Renal cortical epithelial cell (primary cell): ENCODE results near the gene MPV17L2. TPM values are rescaled to one million over a fixed set of nuclear protein-coding genes. Genes with fewer than 3 reads are reported as not detected.
"Not testable (repeated sequence)": the region's sequence is repeated elsewhere in the genome, so short reads cannot be mapped to it uniquely, and the experiment has no call there.

ENCODE experiments used
- DNase-seq: peaks from one replicate; pipeline ENCODE4 v3.0.0-alpha.2; 2011; ENCODE audit warnings: low read depth
- total RNA-seq: library from RNA; depleted of rRNA; stranded (reverse); fragments of >200 nt; gene quantifications from 2 replicates; pipeline ENCODE4 v1.2.3, GENCODE V29; 2014

Gene MPV17L2
- total RNA-seq, 1 donor from 2014 or later = 12.3 TPM

- no peak for DNase-seq
These were observed 1.4 kb upstream of the MPV17L2 start for GRCh38 chr19:18191640-18192062.

DNA sequence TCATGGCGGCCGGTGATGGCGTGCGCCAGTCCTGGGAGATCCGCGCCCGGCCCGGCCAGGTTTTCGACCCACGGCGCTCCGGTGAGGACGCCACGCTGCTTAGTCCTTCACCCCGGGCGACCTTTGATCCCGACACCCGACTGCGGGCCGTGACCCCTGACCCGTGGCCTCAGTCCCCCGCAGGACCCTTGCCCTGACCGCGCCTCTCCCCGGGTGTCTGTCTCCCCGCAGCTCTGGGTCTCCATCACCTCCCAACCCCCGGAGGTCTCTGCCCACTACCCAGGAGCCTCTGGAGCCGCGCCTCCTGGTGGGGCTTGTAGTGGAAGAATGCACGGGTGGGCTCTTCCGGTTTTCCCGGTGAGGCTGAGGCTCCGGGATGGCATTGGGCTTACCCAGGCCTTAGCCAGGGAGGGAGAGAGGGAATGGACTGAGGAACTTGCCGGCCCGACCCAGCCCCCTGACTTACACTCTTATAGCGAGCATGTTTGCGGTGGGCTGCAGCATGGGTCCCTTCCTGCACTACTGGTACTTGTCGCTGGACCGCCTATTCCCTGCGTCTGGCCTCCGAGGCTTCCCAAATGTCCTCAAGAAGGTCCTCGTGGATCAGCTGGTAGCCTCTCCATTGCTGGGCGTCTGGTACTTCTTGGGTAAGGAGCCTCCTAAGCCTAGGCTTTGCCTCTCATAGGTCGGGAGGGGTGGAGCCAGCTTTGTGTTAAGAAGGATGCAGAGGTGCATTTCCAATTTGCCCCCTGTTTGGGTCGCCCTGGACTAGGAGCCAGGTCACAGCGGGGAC, 566 bp downstream of the MPV17L2 start:
- DNase-seq = no peak

DNA sequence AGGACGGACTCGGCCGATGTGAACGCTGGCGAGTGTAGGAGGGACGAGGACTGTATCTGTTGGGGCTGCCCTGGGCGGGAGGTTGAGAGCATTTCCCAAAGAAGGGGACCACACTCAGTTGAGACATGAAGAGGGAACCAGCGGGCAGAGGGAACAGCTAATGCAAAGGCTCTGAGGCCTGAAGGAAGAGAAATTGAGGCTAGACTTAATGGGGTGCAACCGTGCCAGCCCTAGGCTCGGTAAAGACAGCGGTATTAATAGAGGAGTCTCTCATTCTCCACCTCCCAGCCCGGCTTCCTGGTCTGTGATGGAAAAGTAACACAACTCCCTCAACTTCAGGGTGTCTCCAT, 1.1 kb downstream of the MPV17L2 start:
- no peak for DNase-seq

DNA sequence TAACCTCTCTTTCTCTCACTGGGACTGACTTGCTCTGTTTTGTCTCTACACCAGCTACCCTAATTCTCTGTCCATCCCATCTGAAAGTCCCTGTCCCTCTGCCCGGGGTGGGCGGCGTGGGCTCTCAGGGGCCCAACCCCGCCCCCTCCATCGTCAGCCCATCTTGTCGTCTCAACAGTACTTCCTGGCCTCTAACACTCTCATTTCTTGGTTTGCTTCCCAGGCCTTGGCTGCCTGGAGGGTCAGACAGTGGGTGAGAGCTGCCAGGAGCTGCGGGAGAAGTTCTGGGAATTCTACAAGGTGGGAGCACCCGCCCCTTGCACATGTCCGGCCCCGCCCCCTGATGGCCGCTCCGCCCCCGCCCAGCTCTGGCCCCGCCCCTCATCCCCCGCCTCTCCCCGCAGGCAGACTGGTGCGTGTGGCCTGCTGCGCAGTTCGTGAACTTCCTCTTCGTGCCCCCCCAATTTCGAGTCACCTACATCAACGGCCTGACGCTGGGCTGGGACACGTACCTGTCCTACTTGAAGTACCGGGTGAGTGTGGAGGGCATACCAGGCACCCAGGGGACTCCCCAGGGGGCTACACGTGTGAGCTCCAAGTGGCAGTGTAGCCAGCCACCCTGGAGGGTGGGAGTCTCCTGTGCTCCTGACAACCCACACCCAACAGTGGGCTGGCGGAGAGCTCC, 1.7 kb downstream of the MPV17L2 start:
- DNase-seq = no peak

- no peak for DNase-seq
These were observed 3.5 kb downstream of the MPV17L2 start for GRCh38 chr19:18196511-18196845.

DNA sequence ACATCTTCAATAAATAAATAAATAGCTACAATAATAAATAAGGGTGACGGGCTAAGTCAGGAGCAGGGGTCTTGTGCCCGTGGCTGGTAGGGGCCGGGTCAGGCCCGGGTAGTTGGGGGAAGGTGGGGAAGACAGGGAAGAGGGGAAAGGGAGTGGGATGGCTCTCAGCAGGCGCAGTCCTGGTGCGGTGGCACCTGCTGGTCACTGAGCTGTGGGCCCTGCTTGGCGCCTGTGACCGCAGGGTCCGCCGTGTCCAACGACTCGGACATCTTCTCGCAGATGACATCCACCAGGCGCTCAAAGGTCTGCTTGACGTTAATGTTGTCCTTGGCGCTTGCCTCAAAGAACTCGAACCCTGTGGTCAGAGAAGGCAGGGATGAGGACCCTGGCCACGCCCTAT, 4.3 kb downstream of the MPV17L2 start:
- no peak for DNase-seq

DNA sequence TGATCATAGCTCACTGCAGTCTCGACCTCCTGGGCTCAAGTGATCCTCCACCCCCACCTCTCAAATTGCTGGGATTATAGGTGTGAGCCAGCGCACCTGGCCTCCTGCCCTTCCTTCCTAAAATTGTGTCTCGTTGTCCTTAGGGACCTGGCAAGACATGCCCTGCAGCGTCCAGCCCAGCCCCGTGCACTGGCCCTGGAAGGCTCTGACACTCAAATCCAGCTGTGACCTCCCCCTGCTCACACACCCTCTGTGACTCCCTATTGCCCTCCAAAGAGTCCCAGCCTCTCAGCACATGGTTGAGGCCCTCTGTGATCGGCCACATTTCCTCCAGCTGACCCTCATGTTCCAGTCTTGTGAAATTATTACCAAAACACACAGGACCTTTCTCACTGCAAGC, 4.9 kb downstream of the MPV17L2 start:
- DNase-seq = no peak

GRCh38 chr19:18198374-18198773, 5.4 kb downstream of the MPV17L2 start:
- no peak for DNase-seq

DNA sequence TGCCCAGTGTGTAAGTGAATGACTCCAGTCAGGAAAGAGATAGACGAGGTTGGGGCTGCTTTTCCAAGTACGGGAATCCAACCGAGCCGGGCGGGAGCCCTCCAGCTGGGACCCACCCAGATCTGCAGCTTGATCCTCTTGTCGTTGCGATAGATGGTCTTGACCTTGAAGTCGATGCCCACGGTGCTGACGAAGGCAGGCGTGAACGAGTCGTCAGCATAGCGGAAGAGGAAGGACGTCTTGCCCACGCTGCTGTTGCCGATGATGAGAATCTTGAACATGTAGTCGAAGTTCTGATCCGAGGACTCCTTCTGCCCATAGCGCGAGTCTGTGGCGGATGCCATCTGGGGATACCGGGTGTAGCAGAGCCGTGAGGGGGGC, 9.4 kb downstream of the MPV17L2 start:
- no peak for DNase-seq

- DNase-seq = no peak
These were observed 9.9 kb downstream of the MPV17L2 start for GRCh38 chr19:18202778-18203407.

DNA sequence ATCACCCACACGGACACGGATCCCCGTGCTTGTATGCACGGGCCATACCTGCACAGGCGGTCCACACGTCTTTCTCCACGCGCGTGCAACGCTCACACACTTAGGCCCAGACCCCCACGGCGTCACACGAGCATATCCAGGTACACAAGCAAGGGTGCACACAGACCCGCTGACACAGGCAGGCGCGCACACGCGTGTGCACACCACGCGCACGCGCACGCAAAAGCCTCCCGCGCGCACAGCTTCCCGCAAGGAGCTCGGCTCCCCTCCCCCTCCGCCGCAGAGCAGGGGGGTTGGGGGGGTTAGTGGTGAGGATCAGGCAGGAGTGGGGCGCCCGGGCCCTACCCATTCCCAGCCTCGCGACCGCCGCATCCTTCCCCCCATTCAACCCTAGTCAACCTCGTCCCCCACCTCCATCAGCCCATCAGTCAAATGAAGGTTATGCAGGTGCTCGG, 10.4 kb downstream of the MPV17L2 start:
- DNase-seq = no peak

- DNase-seq = peak; percentile 99
These were observed 10.9 kb downstream of the MPV17L2 start, which contains the start of gene RAB3A for GRCh38 chr19:18203863-18204393. Gene RAB3A (minus strand): TSS chr19:18204042. CDS start chr19:18202740, 1,302 bp downstream.

DNA sequence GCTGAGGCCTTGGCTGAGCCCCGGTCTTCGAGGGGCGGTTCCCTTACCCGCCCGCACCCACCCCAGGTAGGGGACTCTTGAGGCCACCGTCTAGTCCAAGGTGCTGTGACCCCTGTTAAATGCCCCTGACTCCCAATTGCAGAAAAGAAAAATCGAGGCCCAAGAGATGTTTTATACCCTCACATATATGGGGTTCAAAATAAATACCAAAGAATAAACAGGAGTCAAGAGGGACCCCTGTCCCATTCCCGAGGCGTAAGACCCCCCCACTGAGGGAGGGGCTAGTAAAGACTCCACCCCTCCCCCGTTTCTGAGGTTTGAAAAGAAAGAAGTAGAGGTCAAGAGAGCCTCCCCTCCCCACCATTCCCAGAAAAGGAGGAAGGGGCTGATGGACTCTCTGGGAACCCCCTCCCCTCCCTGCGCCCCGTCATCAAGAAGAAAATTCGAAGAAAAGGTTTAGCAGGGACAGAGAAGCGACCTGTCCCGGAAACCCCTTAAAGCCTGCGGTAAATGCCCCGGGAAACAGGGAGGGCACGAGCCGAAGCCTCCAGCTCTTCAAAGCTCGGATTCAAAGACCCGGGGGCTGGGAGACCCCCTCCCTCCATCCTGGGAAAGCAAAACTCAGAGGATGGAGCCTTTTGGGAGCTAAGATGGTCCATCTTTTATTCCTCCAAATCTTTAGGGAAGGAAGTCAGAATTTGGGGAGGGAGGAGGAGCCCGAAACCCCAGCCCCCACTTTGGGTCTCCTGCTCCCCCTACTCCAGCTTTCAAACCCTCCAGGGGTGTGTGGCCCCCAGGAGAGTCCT, 11.6 kb downstream of the MPV17L2 start:
- no peak for DNase-seq

DNA sequence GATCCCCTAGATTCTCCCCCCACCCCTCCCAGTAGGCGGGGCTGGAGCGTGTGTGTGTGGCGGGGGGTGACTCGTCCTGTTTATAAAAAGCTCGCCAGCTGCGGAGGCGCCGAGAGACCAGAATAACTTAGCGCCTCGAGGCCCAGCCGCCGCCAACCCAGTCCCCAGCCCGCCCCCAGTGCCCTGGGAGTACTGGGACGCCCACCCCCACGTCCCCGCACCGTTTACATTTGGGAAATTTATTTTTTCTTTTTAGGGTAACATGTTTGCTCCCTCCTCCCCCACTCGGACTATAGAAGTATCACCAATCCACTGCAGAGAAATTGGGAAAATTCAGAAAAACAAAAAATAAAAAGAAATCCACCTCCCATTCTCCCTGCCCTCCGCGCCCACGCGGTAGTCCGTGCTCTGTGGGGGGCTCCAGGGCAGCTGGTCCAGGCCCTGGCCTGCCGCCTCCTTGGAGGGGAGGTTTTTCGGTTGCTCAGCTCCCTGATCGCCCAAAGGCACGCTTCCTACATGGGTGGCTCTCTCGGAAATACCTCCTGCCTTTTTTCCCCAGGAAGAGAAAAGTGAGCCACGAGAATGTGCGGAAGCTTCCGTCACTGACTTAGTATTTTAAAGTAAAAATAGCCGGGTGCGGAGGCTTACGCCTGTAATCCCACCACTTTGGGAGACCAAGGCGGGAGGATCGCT, 12.3 kb downstream of the MPV17L2 start:
- DNase-seq = peak; percentile 33

- DNase-seq = no peak
These were observed 13.0 kb downstream of the MPV17L2 start for GRCh38 chr19:18206018-18206417.

DNA sequence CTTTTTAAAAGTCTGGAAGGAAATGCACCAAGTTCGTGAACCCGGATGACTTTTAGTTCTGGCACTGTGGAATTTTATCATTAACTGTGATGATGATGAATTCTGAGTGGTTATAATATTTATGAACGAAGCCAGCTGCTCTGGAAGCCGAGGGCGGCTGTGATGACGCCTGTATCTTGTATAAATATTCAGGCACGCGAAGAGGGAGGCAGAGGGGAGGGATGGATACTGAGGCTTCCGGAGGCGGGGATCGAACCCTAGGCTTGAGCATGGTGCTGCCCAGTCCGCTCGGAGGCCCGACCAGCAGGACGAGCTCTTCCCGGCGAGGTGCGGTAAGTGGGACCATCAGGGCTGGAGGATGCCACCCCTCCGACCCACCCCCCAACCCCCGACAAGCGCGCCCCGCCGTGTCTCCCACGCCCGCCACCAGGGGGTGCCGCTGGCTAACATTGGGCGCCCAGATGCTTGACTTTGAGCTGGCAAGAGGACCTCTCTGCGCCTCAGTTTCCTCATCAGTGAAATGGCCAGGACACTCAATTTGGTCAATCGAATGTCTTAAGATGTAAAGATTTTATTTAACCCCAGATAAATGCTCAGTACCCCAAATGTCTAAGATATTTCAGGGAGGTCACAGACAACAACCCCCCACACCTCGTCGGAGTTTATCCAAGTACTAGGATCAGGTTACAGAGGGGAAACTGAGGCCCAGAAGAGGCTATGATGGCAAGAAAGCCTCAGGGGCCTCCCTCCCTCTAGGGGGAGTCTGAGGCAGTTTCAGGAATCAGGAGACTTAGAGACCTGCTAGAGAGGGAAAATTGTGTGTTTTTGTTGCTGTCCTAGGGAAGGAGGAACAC, 15.3 kb downstream of the MPV17L2 start:
- DNase-seq = no peak

GRCh38 chr19:18209912-18210311, 16.9 kb downstream of the MPV17L2 start:
- DNase-seq = not testable (repeated sequence)

GRCh38 chr19:18211683-18212082, 18.7 kb downstream of the MPV17L2 start:
- DNase-seq = no peak

DNA sequence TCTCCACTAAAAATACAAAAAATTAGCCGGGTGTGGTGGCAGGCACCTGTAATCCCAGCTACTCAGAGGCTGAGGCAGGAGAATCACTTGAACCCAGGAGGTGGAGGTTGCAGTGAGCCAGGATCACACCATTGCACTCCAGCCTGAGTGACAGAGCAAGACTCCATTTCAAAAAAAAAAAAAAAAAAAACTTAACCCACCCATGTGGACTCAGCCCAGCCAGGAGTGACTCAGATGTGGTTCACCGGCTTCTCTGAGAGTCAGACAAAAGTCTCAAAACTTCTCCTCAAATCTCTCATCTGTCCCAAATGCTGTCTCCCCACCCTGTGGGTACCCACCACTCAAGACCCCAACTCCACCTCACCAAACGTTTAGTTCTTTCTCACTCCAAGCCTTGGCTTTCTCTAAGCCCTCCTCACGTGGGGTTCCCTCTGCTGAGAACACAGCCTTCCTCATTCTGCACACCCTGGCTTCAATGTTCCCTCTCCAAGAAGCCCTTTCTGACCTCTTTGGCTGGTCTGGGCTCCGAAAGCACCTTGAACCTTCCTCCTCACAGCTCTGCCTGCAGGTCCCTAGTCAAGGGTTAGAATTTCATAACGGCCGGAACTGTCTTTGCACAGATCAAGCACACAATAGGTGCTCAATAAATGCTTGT, 21.9 kb downstream of the MPV17L2 start:
- DNase-seq = peak; percentile 42

GRCh38 chr19:18216789-18217188, 23.8 kb downstream of the MPV17L2 start:
- no peak for DNase-seq
